Lung microvascular endothelial cell (primary cell): ENCODE data around the gene NGDN. TPM values are rescaled to one million over a fixed set of nuclear protein-coding genes. Genes with fewer than 3 reads are reported as not detected.

Source experiments
- DNase-seq, 2 donors: peaks; one replicate each; pipeline versions ENCODE4 v3.0.0 to v3.0.0-alpha.2; 2010; ENCODE audit warnings: low read depth in 2 of 2
- total RNA-seq: library from RNA; depleted of rRNA; stranded (reverse); fragments of >200 nt; gene quantifications from 2 replicates; pipeline ENCODE4 v1.2.1, GENCODE V29; 2014

NGDN gene
- total RNA-seq, 1 donor from 2014 or later, result 46.8 TPM

GRCh38 chr14:23468704-23469126 is 788 bp upstream of the NGDN start:
- no peak for DNase-seq

GRCh38 chr14:23469906-23470403 is 452 bp downstream of the NGDN start:
- no peak for DNase-seq

- DNase-seq, result no peak
Measured at GRCh38 chr14:23470947-23471346, 1.4 kb downstream of the NGDN start.

GRCh38 chr14:23478109-23478759 is 8.7 kb downstream of the NGDN start:
- peak; percentile 74 to 82 for DNase-seq

- peak; percentile 15 to 26 for DNase-seq
Measured at GRCh38 chr14:23481362-23481970, 12.0 kb downstream of the NGDN start.

- no peak for DNase-seq
Measured at GRCh38 chr14:23481979-23482822, 12.7 kb downstream of the NGDN start.

- no peak for DNase-seq
Measured at GRCh38 chr14:23482823-23483148, 13.3 kb downstream of the NGDN start.

GRCh38 chr14:23483236-23483854 is 13.8 kb downstream of the NGDN start:
- DNase-seq, result peak; percentile 10 to 21

- DNase-seq, result no peak
Measured at GRCh38 chr14:23485326-23485725, 15.8 kb downstream of the NGDN start.

GRCh38 chr14:23486036-23486435 is 16.5 kb downstream of the NGDN start:
- DNase-seq, result no peak

- DNase-seq, result no peak
Measured at GRCh38 chr14:23487216-23487615, 17.7 kb downstream of the NGDN start.

- DNase-seq, result no peak
Measured at GRCh38 chr14:23492618-23493272, 23.2 kb downstream of the NGDN start.

GRCh38 chr14:23494223-23494622 is 24.7 kb downstream of the NGDN start:
- DNase-seq, result no peak

- DNase-seq, result no peak
Measured at GRCh38 chr14:23512156-23512555, 42.7 kb downstream of the NGDN start.

GRCh38 chr14:23513005-23513817 is 43.7 kb downstream of the NGDN start:
- DNase-seq, result no peak

- no peak for DNase-seq
Measured at GRCh38 chr14:23513818-23514643, 44.5 kb downstream of the NGDN start.

GRCh38 chr14:23514644-23514957 is 45.1 kb downstream of the NGDN start:
- no peak for DNase-seq

GRCh38 chr14:23517650-23518326 is 48.3 kb downstream of the NGDN start:
- DNase-seq, result no peak

GRCh38 chr14:23518709-23519108 is 49.2 kb downstream of the NGDN start:
- DNase-seq, result no peak
